Measurements from ENCODE around the gene BCHE. TPM values are rescaled to one million over a fixed set of nuclear protein-coding genes. Genes with fewer than 3 reads are reported as not detected.

Gene BCHE
- total RNA-seq, 1 donor from 2014 or later = 5.5 TPM

- intact Hi-C loops (cut with DNase I) = no loop called here
- DNase-seq (ENCODE audit: missing footprints) (no peak), ATAC-seq (no peak)
These were observed 68.5 kb downstream of the BCHE start for GRCh38 chr3:165768680-165769079.

- intact Hi-C loops (cut with DNase I) = no loop called here
- ATAC-seq (no peak), DNase-seq (ENCODE audit: missing footprints) (no peak)
These were observed 78.2 kb downstream of the BCHE start for GRCh38 chr3:165759041-165759440.

- ATAC-seq (no peak), DNase-seq (ENCODE audit: missing footprints) (no peak)
- intact Hi-C loops (cut with DNase I) = no loop called here
These were observed 81.7 kb downstream of the BCHE start for GRCh38 chr3:165755571-165755970.

- intact Hi-C loops (cut with DNase I) = no loop called here
- ATAC-seq (no peak), DNase-seq (ENCODE audit: missing footprints) (no peak)
These were observed 82.8 kb downstream of the BCHE start for GRCh38 chr3:165754219-165755007.

GRCh38 chr3:165753560-165753959, 83.7 kb downstream of the BCHE start:
- ATAC-seq = no peak
- DNase-seq (ENCODE audit: missing footprints) = no peak
- intact Hi-C loops (cut with DNase I) = no loop called here

- intact Hi-C loops (cut with DNase I) = no loop called here
- no peak for DNase-seq (ENCODE audit: missing footprints)
- ATAC-seq = peak; percentile 68
These were observed 85.6 kb downstream of the BCHE start for GRCh38 chr3:165751637-165752036.

GRCh38 chr3:165749821-165750220, 87.4 kb downstream of the BCHE start:
- DNase-seq (ENCODE audit: missing footprints) (no peak), ATAC-seq (no peak)
- intact Hi-C loops (cut with DNase I) = no loop called here

- DNase-seq (ENCODE audit: missing footprints) = no peak
- no peak for ATAC-seq
- intact Hi-C loops (cut with DNase I) = no loop called here
These were observed 88.0 kb downstream of the BCHE start for GRCh38 chr3:165749241-165749640.

GRCh38 chr3:165748094-165748493, 89.1 kb downstream of the BCHE start:
- ATAC-seq = no peak
- intact Hi-C loops (cut with DNase I) = no loop called here
- no peak for DNase-seq (ENCODE audit: missing footprints)

GRCh38 chr3:165746874-165747273, 90.3 kb downstream of the BCHE start:
- no peak for DNase-seq (ENCODE audit: missing footprints)
- intact Hi-C loops (cut with DNase I) = no loop called here
- ATAC-seq = no peak

- no peak for ATAC-seq
- DNase-seq (ENCODE audit: missing footprints) = no peak
- intact Hi-C loops (cut with DNase I) = no loop called here
These were observed 93.2 kb downstream of the BCHE start for GRCh38 chr3:165744025-165744424.

GRCh38 chr3:165742351-165742750, 94.9 kb downstream of the BCHE start:
- intact Hi-C loops (cut with DNase I) = no loop called here

GRCh38 chr3:165729756-165730155, 107.5 kb downstream of the BCHE start:
- DNase-seq (ENCODE audit: missing footprints) (no peak), ATAC-seq (no peak)
- intact Hi-C loops (cut with DNase I) = no loop called here

More at GRCh38 chr3:165742351-165742750, 94.9 kb downstream of the BCHE start:
- ATAC-seq = no peak
- no peak for DNase-seq (ENCODE audit: missing footprints)

GRCh38 chr3:165728924-165729323, 108.3 kb downstream of the BCHE start:
- DNase-seq (ENCODE audit: missing footprints) = no peak
- no peak for ATAC-seq
- intact Hi-C loops (cut with DNase I) = no loop called here

GRCh38 chr3:165725296-165725695, 111.9 kb downstream of the BCHE start:
- ATAC-seq (no peak), DNase-seq (ENCODE audit: missing footprints) (no peak)
- intact Hi-C loops (cut with DNase I) = no loop called here

Data from Right ventricle myocardium inferior (tissue), 1 donor.